HuH-7.5 (cell line): ENCODE measurements around the gene SASH3.
"Not testable (repeated sequence)": the region's sequence is repeated elsewhere in the genome, so short reads cannot be mapped to it uniquely, and the experiment has no call there.

Experiments
- DNase-seq: peaks from one replicate; pipeline ENCODE4 v3.0.0; 2011; ENCODE audit warnings: low spot score

SASH3 gene

DNA sequence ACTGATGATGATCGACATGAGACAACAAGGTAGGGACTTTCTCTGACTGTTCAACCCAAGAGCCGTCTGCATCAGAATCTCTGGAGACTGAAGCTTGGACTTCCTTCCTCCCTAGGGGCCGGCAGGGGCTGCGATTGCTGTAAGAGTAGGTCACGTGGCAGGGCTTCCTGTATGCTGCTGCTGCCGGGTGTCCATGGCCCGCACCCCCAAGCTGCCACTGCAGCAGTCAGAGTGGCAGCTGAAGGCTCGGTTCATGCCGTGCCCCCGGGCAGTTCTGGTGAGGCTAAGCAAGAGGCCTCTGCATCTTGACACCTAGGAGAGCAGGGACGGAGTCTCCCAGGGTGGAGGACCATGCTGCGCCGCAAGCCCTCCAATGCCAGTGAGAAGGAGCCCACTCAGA is at the start of gene SASH3:
SASH3 (plus strand) TSS at position 203 of the 400 bp plus-strand sequence; CDS start at position 352, 149 bp downstream.
- DNase-seq = no peak

- DNase-seq = no peak
Observed at GRCh38 chrX:129731228-129731627, 48.5 kb upstream of the SASH3 start.

- DNase-seq = no peak
Observed at GRCh38 chrX:129732857-129733256, 46.9 kb upstream of the SASH3 start.

- no peak for DNase-seq
Observed at GRCh38 chrX:129733335-129733734, 46.4 kb upstream of the SASH3 start.

- DNase-seq = no peak
Observed at GRCh38 chrX:129736491-129736890, 43.3 kb upstream of the SASH3 start.

DNA sequence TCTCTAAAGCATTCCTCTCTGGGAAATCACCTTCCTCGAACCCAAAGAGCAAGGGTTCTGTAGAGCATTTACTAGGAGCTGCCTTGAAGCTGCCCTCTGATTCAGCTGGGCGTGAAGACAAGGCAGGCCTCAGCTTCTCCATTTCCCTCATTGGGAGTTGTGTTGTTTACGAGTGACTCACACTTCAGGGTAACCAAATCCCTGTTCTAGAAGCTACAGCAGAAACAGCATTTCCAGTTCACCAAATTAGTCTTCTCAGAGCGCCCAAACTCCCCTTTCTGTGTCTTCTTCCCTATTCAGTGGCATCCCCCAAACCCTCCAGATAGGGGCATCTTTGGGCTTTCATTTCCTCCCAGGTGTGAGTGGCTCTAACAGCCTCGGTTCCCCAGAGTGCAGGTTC is 41.8 kb upstream of the SASH3 start:
- no peak for DNase-seq

GRCh38 chrX:129738466-129739308 is 41.1 kb upstream of the SASH3 start, which contains the start of gene XPNPEP2:
Gene XPNPEP2, plus strand, starts transcription at chrX:129738979. Its CDS starts 235 bp downstream, at chrX:129739214.
- no peak for DNase-seq

- no peak for DNase-seq
Observed at GRCh38 chrX:129739578-129739977, 40.2 kb upstream of the SASH3 start.

DNA sequence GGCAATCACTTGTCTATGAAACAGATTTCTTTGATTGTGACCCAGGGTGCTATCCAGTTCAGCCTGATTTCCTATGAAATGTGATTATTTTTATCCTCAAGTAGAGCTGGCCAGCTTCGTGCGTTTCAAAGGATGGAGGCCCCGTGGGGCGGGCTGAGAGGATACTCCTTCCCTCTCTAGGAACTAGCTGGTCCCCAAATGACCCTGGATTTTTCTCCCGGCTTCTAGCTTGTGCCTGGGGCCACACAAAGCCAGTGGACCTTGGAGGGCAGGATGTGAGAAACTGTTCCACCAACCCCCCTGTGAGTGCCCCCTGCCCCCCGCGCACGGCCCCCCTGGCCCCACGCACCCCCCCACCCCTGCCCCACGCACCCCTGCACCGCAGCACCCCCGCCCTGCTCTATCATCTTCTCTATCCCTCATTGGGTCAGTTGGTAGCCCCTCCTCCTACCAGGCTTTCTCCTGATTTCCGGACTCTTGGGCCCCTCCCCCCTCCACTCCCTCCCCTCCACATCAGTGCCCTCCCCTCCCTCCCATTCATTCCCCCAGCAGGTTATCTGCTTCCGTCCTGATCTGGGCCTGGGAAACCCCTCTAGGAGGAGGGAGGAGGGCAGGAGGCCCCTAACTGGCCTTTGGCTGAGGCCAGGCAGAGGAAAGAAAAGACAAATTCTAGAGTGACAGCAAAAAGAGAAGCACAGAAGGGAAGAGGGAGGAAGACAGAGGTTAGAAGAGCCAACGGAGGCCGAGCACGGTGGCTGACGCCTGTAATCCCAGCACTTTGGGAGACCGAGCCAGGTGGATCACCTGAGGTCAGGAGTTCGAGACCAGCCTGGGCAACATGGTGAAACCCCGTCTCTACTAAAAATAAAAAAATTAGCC is 37.6 kb upstream of the SASH3 start:
- no peak for DNase-seq

GRCh38 chrX:129742759-129743152 is 37.0 kb upstream of the SASH3 start:
- not testable (repeated sequence) for DNase-seq

DNA sequence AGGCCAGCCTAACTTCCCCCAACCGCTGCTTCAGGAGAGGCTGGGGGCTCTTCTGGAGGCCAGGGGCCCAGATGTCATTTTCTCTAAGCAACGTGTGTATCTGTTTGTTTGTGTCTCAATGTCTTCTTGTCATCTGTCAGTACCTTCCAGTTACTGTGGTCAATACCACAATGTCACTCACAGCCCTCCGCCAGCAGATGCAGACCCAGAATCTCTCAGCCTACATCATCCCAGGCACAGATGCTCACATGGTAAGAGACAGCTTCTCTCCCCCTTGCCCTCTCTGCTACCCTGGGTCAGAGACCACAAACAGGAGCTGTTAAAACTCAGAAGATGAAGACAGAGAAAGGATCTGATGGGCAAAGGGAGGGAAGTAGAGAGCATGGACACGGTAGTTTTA is 35.9 kb upstream of the SASH3 start:
- DNase-seq = no peak

GRCh38 chrX:129744861-129745321 is 34.9 kb upstream of the SASH3 start:
- no peak for DNase-seq

GRCh38 chrX:129746557-129747470 is 32.9 kb upstream of the SASH3 start:
- DNase-seq = no peak

- DNase-seq = no peak
Observed at GRCh38 chrX:129747533-129747932, 32.2 kb upstream of the SASH3 start.

- DNase-seq = no peak
Observed at GRCh38 chrX:129748305-129748704, 31.4 kb upstream of the SASH3 start.

DNA sequence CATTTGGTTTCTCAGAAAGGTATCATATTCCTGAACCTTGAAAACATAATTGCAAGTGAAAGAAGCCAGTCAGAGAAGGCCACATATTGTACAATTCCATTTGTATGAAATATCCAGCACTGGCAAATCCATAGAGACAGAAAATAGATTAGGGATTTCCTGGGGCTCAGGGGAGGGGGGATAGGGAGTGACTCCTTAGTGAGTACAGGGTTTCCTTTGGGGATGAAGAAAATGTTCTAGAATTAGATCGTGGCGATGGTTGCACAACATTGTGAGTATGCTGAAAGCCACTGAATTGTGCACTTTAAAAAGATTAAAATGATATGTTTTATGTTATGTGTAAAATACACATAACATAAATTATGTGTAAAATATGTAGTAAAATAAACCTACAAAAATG is 30.7 kb upstream of the SASH3 start:
- DNase-seq = no peak

GRCh38 chrX:129750971-129751370 is 28.8 kb upstream of the SASH3 start:
- no peak for DNase-seq

GRCh38 chrX:129754056-129755024 is 25.4 kb upstream of the SASH3 start:
- DNase-seq = no peak

DNA sequence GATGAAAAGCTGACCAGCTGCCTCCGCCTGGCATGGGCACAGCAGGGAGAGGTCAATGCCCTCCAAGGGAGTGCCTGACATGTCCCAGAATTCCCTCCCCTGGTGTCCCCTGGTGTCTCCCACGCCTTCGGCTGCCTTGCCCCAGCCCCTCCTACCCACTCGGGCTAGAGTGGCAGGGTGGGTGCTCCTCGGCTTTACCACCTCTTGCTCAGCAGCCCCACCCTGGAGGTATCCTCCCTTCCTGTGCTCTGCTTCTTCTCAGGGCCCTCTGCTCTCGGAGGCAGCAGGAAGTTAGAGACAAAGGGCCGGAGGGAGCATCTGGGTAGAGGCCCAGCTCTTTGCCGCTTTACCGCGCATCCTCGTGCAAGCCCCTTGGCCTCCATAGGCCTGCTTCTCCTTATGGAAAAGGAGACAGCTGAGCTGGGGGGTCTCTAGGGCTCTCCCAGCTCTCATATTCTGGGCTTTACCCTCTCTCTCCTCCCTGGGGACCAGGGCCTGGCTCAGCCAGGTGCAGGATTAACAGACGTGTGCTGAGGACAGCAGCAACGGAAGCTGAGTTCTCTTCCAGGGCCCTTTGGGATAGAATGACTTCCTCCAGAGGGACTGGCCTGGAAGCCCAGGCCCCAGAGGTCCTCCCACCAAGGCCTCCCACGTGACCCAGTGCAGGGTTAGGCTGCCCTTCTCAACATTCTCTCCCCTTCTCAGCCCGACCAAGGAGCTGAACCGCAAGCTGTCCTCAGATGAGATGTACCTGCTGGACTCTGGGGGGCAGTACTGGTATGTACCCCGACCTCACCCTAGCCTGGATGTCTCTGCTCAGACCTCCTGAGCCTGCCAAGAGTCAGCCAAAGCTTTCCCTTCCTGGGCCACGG is 23.7 kb upstream of the SASH3 start:
- DNase-seq = no peak
